Measurements from ENCODE around the gene SHROOM3. TPM values are rescaled to one million over a fixed set of nuclear protein-coding genes. Genes with fewer than 3 reads are reported as not detected.

Gene SHROOM3
- total and polyA plus RNA-seq, 2 of the 13 experiments (the other 11 are each of a cell fraction or from before 2014, with no cell fraction given) = 0.01 TPM; not detected in 1

GRCh38 chr4:76592460-76592859, 157.4 kb downstream of the SHROOM3 start:
- intact Hi-C loops (cut with micrococcal nuclease; ENCODE audit: unreplicated experiment) = no loop called here
- TF ChIP-seq POLR2AphosphoS2 (IDR thresholded peaks at IDR 0.05; ENCODE audit: low read depth, low read length) (no peak), ZBTB7A (CRISPR knock-in tag; IDR thresholded peaks at IDR 0.05) (no peak), ZBTB10 (CRISPR knock-in tag; IDR thresholded peaks at IDR 0.05; ENCODE audit: borderline replicate concordance) (no peak), SATB2 (CRISPR knock-in tag; IDR thresholded peaks at IDR 0.05) (no peak), THYN1 (CRISPR knock-in tag; IDR thresholded peaks at IDR 0.05; ENCODE audit: borderline replicate concordance, low read depth) (no peak)
- CTCF ChIA-PET (ENCODE audit: low intra/inter-chr PET ratio, low total read pairs) = no interaction called here
- no peak overlapping the region for H2AFZ ChIP-seq (ENCODE audit: low read length)
- POLR2A ChIA-PET = no interaction called here
- DNase-seq (ENCODE audit: low spot score) (no peak), ATAC-seq (no peak), FAIRE-seq (no peak)
- H3K36me3 ChIP-seq (replicated peaks in 1 of 2; ENCODE audit: control insufficient read depth in 1 of 2, insufficient read depth in 2 of 2, low read length in 2 of 2) = no peaks in the 10 kb centered on the region
- no peak overlapping the region for H3K27ac ChIP-seq (ENCODE audit: extremely low read length, insufficient read depth, low read length)
- no peaks in the 10 kb centered on the region for H4K20me1 ChIP-seq (ENCODE audit: insufficient read depth, low read length)
- 55% methylated on average over 6 of the region's 6 CpGs for WGBS (ENCODE audit: low lambda C conversion rate)
- no peak overlapping the region for H3K4me3 ChIP-seq (replicated peaks in 1 of 3; ENCODE audit: insufficient read depth in 1 of 3, low read depth in 2 of 3, low read length in 3 of 3)
- no peaks in the 10 kb centered on the region for H3K79me2 ChIP-seq (ENCODE audit: insufficient read depth, low read length)
- no peak overlapping the region for H3K9ac ChIP-seq (ENCODE audit: insufficient read depth, low read depth, low read length)
- peaks cover 0 to 17% of the 10 kb centered on the region in 2 experiments; a peak in 3 of 5 replicates for H3K27me3 ChIP-seq (ENCODE audit: control insufficient read depth in 1 of 2, insufficient read depth in 2 of 2, low read length in 2 of 2)
- H3K4me1 ChIP-seq (ENCODE audit: insufficient read depth, low read length) = peaks cover 6% of the 10 kb centered on the region
- H3K9me3 ChIP-seq (ENCODE audit: low read length) = no peaks in the 10 kb centered on the region
- in situ Hi-C loops (cut with HindIII; ENCODE audit: extremely low pct_ligation_motif_present, low pct_unique_long_range_greater_than_20kb) = no loop called here
- H3K4me2 ChIP-seq (ENCODE audit: low read depth, low read length) = no peak overlapping the region
- no TSS peak for BruUV-seq (replicated peaks)

- ChIA-PET POLR2A (no interaction called here), CTCF (ENCODE audit: low intra/inter-chr PET ratio, low total read pairs) (no interaction called here)
- Histone ChIP-seq H3K4me1 (ENCODE audit: insufficient read depth, low read length) (peaks cover 6% of the 10 kb centered on the region), H4K20me1 (ENCODE audit: insufficient read depth, low read length) (no peaks in the 10 kb centered on the region), H3K79me2 (ENCODE audit: insufficient read depth, low read length) (no peaks in the 10 kb centered on the region), H3K9ac (ENCODE audit: insufficient read depth, low read depth, low read length) (no peak overlapping the region), H3K4me3 (replicated peaks in 1 of 3; ENCODE audit: insufficient read depth in 1 of 3, low read depth in 2 of 3, low read length in 3 of 3) (no peak overlapping the region), H3K27me3 (ENCODE audit: control insufficient read depth in 1 of 2, insufficient read depth in 2 of 2, low read length in 2 of 2) (peaks cover 0 to 8% of the 10 kb centered on the region in 2 experiments; a peak in 2 of 5 replicates), H3K36me3 (replicated peaks in 1 of 2; ENCODE audit: control insufficient read depth in 1 of 2, insufficient read depth in 2 of 2, low read length in 2 of 2) (no peaks in the 10 kb centered on the region), H3K4me2 (ENCODE audit: low read depth, low read length) (no peak overlapping the region), H3K9me3 (ENCODE audit: low read length) (no peaks in the 10 kb centered on the region), H3K27ac (ENCODE audit: extremely low read length, insufficient read depth, low read length) (no peak overlapping the region), H2AFZ (ENCODE audit: low read length) (no peak overlapping the region)
- 45% methylated on average over 2 of the region's 2 CpGs for WGBS (ENCODE audit: low lambda C conversion rate)
- in situ Hi-C loops (cut with HindIII; ENCODE audit: extremely low pct_ligation_motif_present, low pct_unique_long_range_greater_than_20kb) = no loop called here
- FAIRE-seq = no peak
- ATAC-seq = no peak
- intact Hi-C loops (cut with micrococcal nuclease; ENCODE audit: unreplicated experiment) = no loop called here
- no TSS peak for BruUV-seq (replicated peaks)
- DNase-seq (ENCODE audit: low spot score) = no peak
- TF ChIP-seq ZNF280D (CRISPR knock-in tag; IDR thresholded peaks at IDR 0.05) (no peak), ZNF292 (CRISPR knock-in tag; IDR thresholded peaks at IDR 0.05; ENCODE audit: borderline replicate concordance, low read depth) (no peak), HDAC2 (CRISPR knock-in tag; IDR thresholded peaks at IDR 0.05) (no peak), ATAD3A (CRISPR knock-in tag; IDR thresholded peaks at IDR 0.05) (no peak), PLSCR1 (CRISPR knock-in tag; IDR thresholded peaks at IDR 0.05; ENCODE audit: borderline replicate concordance) (no peak), ZFP90 (CRISPR knock-in tag; IDR thresholded peaks at IDR 0.05; ENCODE audit: borderline replicate concordance) (no peak), ZNF879 (CRISPR knock-in tag; IDR thresholded peaks at IDR 0.05) (no peak)
Measured at GRCh38 chr4:76594173-76594572, 159.1 kb downstream of the SHROOM3 start.

Measured in HepG2 (cell line).